BLaER1 treated with 17β-estradiol and CSF1 and Interleukin-3, amounts not matched to agents 10 nM and 100 nM (cell line): ENCODE data around the gene SOWAHD.
"Not testable (repeated sequence)": the region's sequence is repeated elsewhere in the genome, so short reads cannot be mapped to it uniquely, and the experiment has no call there.

Source experiments
- H3K27ac ChIP-seq, 11 experiments: shearing (Covaris generic); formaldehyde crosslinking; 2 replicates each; pipeline ENCODE4 v1.8.1; 2022
- H3K27me3 ChIP-seq, 11 experiments: shearing (Covaris generic); formaldehyde crosslinking; 2 replicates each; pipeline ENCODE4 v1.8.1; 2022
- H3K36me3 ChIP-seq, 11 experiments: shearing (Covaris generic); formaldehyde crosslinking; 2 replicates each; pipeline ENCODE4 v1.8.1; 2022
- H3K4me1 ChIP-seq, 10 experiments: shearing (Covaris generic); formaldehyde crosslinking; 2 replicates each; pipeline ENCODE4 v1.8.1; 2022
- H3K4me2 ChIP-seq, 11 experiments: shearing (Covaris generic); formaldehyde crosslinking; 2 replicates each; pipeline ENCODE4 v1.8.1; 2022
- H3K4me3 ChIP-seq, 10 experiments: shearing (Covaris generic); formaldehyde crosslinking; 2 replicates each; pipeline ENCODE4 v1.8.1; 2022
- H3K9ac ChIP-seq, 11 experiments: shearing (Covaris generic); formaldehyde crosslinking; 2 replicates each; pipeline ENCODE4 v1.8.1; 2022
- H3K9me3 ChIP-seq, 11 experiments: shearing (Covaris generic); formaldehyde crosslinking; replicated peaks in 1 of 11; 2 replicates each; pipeline ENCODE4 v1.8.1; 2022
- H4K20me1 ChIP-seq, 11 experiments: shearing (Covaris generic); formaldehyde crosslinking; 2 replicates each; pipeline ENCODE4 v1.8.1; 2022
- Cebpa-rat ChIP-seq, 11 experiments: shearing (Covaris generic); IDR thresholded peaks; 2 replicates each; pipeline ENCODE4 v1.8.1; 2022

SOWAHD gene

GRCh38 chrX:119734897-119735339 lies 23.5 kb upstream of the SOWAHD start:
- peak overlapping the region in 3 of 11 experiments; percentile 16 to 29 (median 26); a peak in 3 of 22 replicates for H3K27ac ChIP-seq
- no peaks in the 10 kb centered on the region for H3K27me3 ChIP-seq

GRCh38 chrX:119735467-119735866 lies 22.9 kb upstream of the SOWAHD start:
- Histone ChIP-seq H3K9me3 (no peaks in the 10 kb centered on the region), H3K4me2 (peak overlapping the region; percentile 31 to 79 (median 64); a peak in 20 of 22 replicates), H3K27ac (peak overlapping the region in 3 of 11 experiments; percentile 16 to 29 (median 26); a peak in 4 of 22 replicates), H3K9ac (peak overlapping the region in 3 of 11 experiments; percentile 14 to 41 (median 22); a peak in 2 of 22 replicates), H4K20me1 (no peaks in the 10 kb centered on the region), H3K27me3 (no peaks in the 10 kb centered on the region), H3K4me1 (peaks cover 13 to 30% (median 20%) of the 10 kb centered on the region in 10 experiments), H3K36me3 (no peaks in the 10 kb centered on the region), H3K4me3 (no peak overlapping the region)
- no peak for TF ChIP-seq Cebpa-rat (IDR thresholded peaks at IDR 0.05)

More at GRCh38 chrX:119734897-119735339, 23.5 kb upstream of the SOWAHD start:
- Histone ChIP-seq H3K4me2 (peak overlapping the region; percentile 31 to 79 (median 64)), H4K20me1 (no peaks in the 10 kb centered on the region), H3K4me3 (no peak overlapping the region), H3K9me3 (no peaks in the 10 kb centered on the region), H3K4me1 (peaks cover 13 to 30% (median 20%) of the 10 kb centered on the region in 10 experiments), H3K9ac (peak overlapping the region in 1 of 11 experiments; percentile 22; a peak in 1 of 22 replicates), H3K36me3 (no peaks in the 10 kb centered on the region)
- no peak for TF ChIP-seq Cebpa-rat (IDR thresholded peaks at IDR 0.05)

GRCh38 chrX:119736206-119736764 lies 22.1 kb upstream of the SOWAHD start:
- 0 out of 22 replicates have a peak, but pooled peaks of 1 of the 11 experiments have one; percentile 21 for TF ChIP-seq Cebpa-rat (IDR thresholded peaks at IDR 0.05)
- Histone ChIP-seq H3K27me3 (no peaks in the 10 kb centered on the region), H4K20me1 (no peaks in the 10 kb centered on the region), H3K4me3 (no peak overlapping the region), H3K27ac (no peak overlapping the region; a peak in 1 of 22 replicates), H3K9me3 (peaks cover 0 to 4% (median 0%) of the 10 kb centered on the region in 11 experiments; a peak in 2 of 22 replicates), H3K9ac (no peak overlapping the region), H3K36me3 (no peaks in the 10 kb centered on the region), H3K4me1 (peaks cover 13 to 30% (median 20%) of the 10 kb centered on the region in 10 experiments), H3K4me2 (peak overlapping the region in 5 of 11 experiments; percentile 64 to 79 (median 71); a peak in 7 of 22 replicates)

GRCh38 chrX:119738742-119739141 lies 19.6 kb upstream of the SOWAHD start:
- no peak overlapping the region for H3K27ac ChIP-seq
- no peak overlapping the region for H3K4me2 ChIP-seq
- no peak overlapping the region for H3K4me3 ChIP-seq
- no peaks in the 10 kb centered on the region for H4K20me1 ChIP-seq
- no peak overlapping the region for H3K9ac ChIP-seq
- TF ChIP-seq Cebpa-rat (IDR thresholded peaks at IDR 0.05), result no peak
- peaks cover 13 to 30% (median 20%) of the 10 kb centered on the region in 10 experiments for H3K4me1 ChIP-seq
- no peaks in the 10 kb centered on the region for H3K36me3 ChIP-seq
- H3K27me3 ChIP-seq, result no peaks in the 10 kb centered on the region
- H3K9me3 ChIP-seq, result peaks cover 0 to 8% (median 0%) of the 10 kb centered on the region in 11 experiments; a peak in 2 of 22 replicates

GRCh38 chrX:119745283-119745848 lies 13.0 kb upstream of the SOWAHD start:
- no peak for TF ChIP-seq Cebpa-rat (IDR thresholded peaks at IDR 0.05)
- H3K9ac ChIP-seq, result no peak overlapping the region
- no peak overlapping the region for H3K4me3 ChIP-seq
- no peaks in the 10 kb centered on the region for H3K27me3 ChIP-seq
- no peaks in the 10 kb centered on the region for H3K4me1 ChIP-seq
- H3K4me2 ChIP-seq, result no peak overlapping the region
- H3K36me3 ChIP-seq, result no peaks in the 10 kb centered on the region
- H3K27ac ChIP-seq, result no peak overlapping the region
- H3K9me3 ChIP-seq, result peaks cover 0 to 15% (median 0%) of the 10 kb centered on the region in 11 experiments; a peak in 4 of 22 replicates
- H4K20me1 ChIP-seq, result no peaks in the 10 kb centered on the region

- Histone ChIP-seq H3K4me1 (peaks cover 10 to 23% (median 17%) of the 10 kb centered on the region in 10 experiments), H3K9me3 (peaks cover 0 to 15% (median 0%) of the 10 kb centered on the region in 11 experiments; a peak in 6 of 22 replicates)
- not testable (repeated sequence) for H3K27ac ChIP-seq, H3K9ac ChIP-seq, H3K4me3 ChIP-seq, H4K20me1 ChIP-seq, H3K4me2 ChIP-seq, H3K27me3 ChIP-seq, H3K36me3 ChIP-seq
These were observed 8.3 kb upstream of the SOWAHD start for GRCh38 chrX:119750131-119750530.

GRCh38 chrX:119750751-119751150 lies 7.6 kb upstream of the SOWAHD start:
- H3K9ac ChIP-seq, H3K27me3 ChIP-seq, H3K36me3 ChIP-seq, H3K4me2 ChIP-seq, H3K27ac ChIP-seq, H4K20me1 ChIP-seq, H3K4me3 ChIP-seq: not testable (repeated sequence)
- peaks cover 16 to 29% (median 23%) of the 10 kb centered on the region in 10 experiments for H3K4me1 ChIP-seq
- H3K9me3 ChIP-seq, result peaks cover 0 to 15% (median 0%) of the 10 kb centered on the region in 11 experiments; a peak in 6 of 22 replicates

GRCh38 chrX:119753001-119753400 lies 5.4 kb upstream of the SOWAHD start:
- no peak overlapping the region for H3K4me3 ChIP-seq
- no peaks in the 10 kb centered on the region for H4K20me1 ChIP-seq
- H3K4me1 ChIP-seq, result peaks cover 36 to 51% (median 46%) of the 10 kb centered on the region in 10 experiments
- H3K9ac ChIP-seq, result no peak overlapping the region
- H3K27me3 ChIP-seq, result no peaks in the 10 kb centered on the region
- no peaks in the 10 kb centered on the region for H3K36me3 ChIP-seq
- TF ChIP-seq Cebpa-rat (IDR thresholded peaks at IDR 0.05), result no peak
- peaks cover 0 to 15% (median 0%) of the 10 kb centered on the region in 11 experiments; a peak in 6 of 22 replicates for H3K9me3 ChIP-seq
- H3K4me2 ChIP-seq, result no peak overlapping the region
- H3K27ac ChIP-seq, result peak overlapping the region in 4 of 11 experiments; percentile 16 to 38 (median 20); a peak in 2 of 22 replicates

- H4K20me1 ChIP-seq, result peaks cover 0 to under 1% (median 0%) of the 10 kb centered on the region in 11 experiments; a peak in 2 of 22 replicates
- H3K27ac ChIP-seq, result peak overlapping the region in 6 of 11 experiments; percentile 16 to 38 (median 25); a peak in 5 of 22 replicates
- no peaks in the 10 kb centered on the region for H3K36me3 ChIP-seq
- peaks cover 0 to 15% (median 0%) of the 10 kb centered on the region in 11 experiments; a peak in 6 of 22 replicates for H3K9me3 ChIP-seq
- 0 out of 22 replicates have a peak, but pooled peaks cover 0 to 2% (median 0%) of the 10 kb centered on the region in 11 experiments for H3K27me3 ChIP-seq
- no peak overlapping the region for H3K9ac ChIP-seq
- no peak overlapping the region for H3K4me3 ChIP-seq
- H3K4me2 ChIP-seq, result peak overlapping the region in 6 of 11 experiments; percentile 35 to 56 (median 48); a peak in 10 of 22 replicates
- peaks cover 36 to 59% (median 50%) of the 10 kb centered on the region in 10 experiments for H3K4me1 ChIP-seq
- no peak for TF ChIP-seq Cebpa-rat (IDR thresholded peaks at IDR 0.05)
These were observed 4.6 kb upstream of the SOWAHD start for GRCh38 chrX:119753639-119754257.
